HCT116 (cell line): ENCODE results near the gene WDR27. TPM values are rescaled to one million over a fixed set of nuclear protein-coding genes. Genes with fewer than 3 reads are reported as not detected.

ENCODE experiments used
- ATAC-seq: fragments of 200-7000 bp; cut with Tn5 transposase; 2 replicates; pipeline ENCODE4 v1.9.1; 2020; ENCODE audit warnings: mild to moderate bottlenecking, moderate library complexity
- BruUV-seq: library from RNA; stranded (reverse); fragments of 400-500 nt; replicated peaks from 2 replicates; lab custom pipeline; 2021; lab: Mats Ljungman, UMichigan
- CTCF ChIA-PET: fragments of 300-600 bp; sonication (Branson Sonifier 250); formaldehyde crosslinking; loops from one replicate; lab custom pipeline; 2021; ENCODE audit warnings: antibody characterized with exemption; lab: Charles Lee
- POLR2A ChIA-PET: fragments of 300-600, 350-600 bp; sonication (Branson Sonifier 250); formaldehyde crosslinking; loops from one replicate; lab custom pipeline; 2021; ENCODE audit warnings: antibody characterized with exemption; lab: Charles Lee
- RAD21 ChIA-PET, 2 experiments: fragments of 300-600 bp; sonication (Branson Sonifier 250); formaldehyde crosslinking; loops; one replicate each; lab custom pipeline; 2023; ENCODE audit warnings: low total read pairs in 2 of 2; ENCODE audit not compliant: uncharacterized antibody in 2 of 2, unreplicated experiment in 2 of 2, low non-redundant PET in 1 of 2; lab: Charles Lee
- DNase-seq: peaks from one replicate; pipeline ENCODE4 v3.0.0-alpha.2; 2010; ENCODE audit warnings: low read depth, low spot score
- H2AFZ ChIP-seq: fragments of 200-600 bp; shearing (Covaris generic), sonication (generic); 2 replicates; pipeline ENCODE4 v1.6.1; 2017; ENCODE audit warnings: low read depth, mixed run types, mixed read lengths, antibody characterized with exemption, low read length; ENCODE audit not compliant: poor library complexity, severe bottlenecking
- H3K27ac ChIP-seq: 2 replicates; pipeline ENCODE4 v1.5.1; 2012; ENCODE audit warnings: low read depth, low read length
- H3K27me3 ChIP-seq: fragments of 200-600 bp; sonication (generic); 2 replicates; pipeline ENCODE4 v1.6.1; 2016; ENCODE audit warnings: mixed run types, low read length, mixed read lengths; ENCODE audit not compliant: insufficient read depth
- H3K36me3 ChIP-seq, 2 experiments: fragments of 200-500 bp in 1 of 2; fragments of 200-600 bp in 1 of 2; sonication (Bioruptor generic) in 1 of 2; sonication (generic) in 1 of 2; 2 replicates each; pipeline versions ENCODE4 v1.5.1 to v1.6.1; 2014 to 2016; ENCODE audit warnings: low read length in 2 of 2, inconsistent platforms in 1 of 2, mixed read lengths in 1 of 2, mixed run types in 1 of 2; ENCODE audit not compliant: insufficient read depth in 2 of 2, control insufficient read depth in 1 of 2
- H3K4me1 ChIP-seq, 2 experiments: fragments of 200-600 bp in 1 of 2; sonication (generic) in 1 of 2; 2 replicates each; pipeline versions ENCODE4 v1.5.1 to v1.6.1; 2012 to 2017; ENCODE audit warnings: low read length in 2 of 2, inconsistent platforms in 1 of 2, mild to moderate bottlenecking in 1 of 2, mixed read lengths in 1 of 2, mixed run types in 1 of 2, moderate library complexity in 1 of 2; ENCODE audit not compliant: insufficient read depth in 2 of 2, control insufficient read depth in 1 of 2
- H3K4me2 ChIP-seq: fragments of 200-600 bp; sonication (generic); 2 replicates; pipeline ENCODE4 v1.6.1; 2017; ENCODE audit warnings: mixed run types, low read length, mixed read lengths
- H3K4me3 ChIP-seq, 2 experiments: fragments of 200-600 bp in 1 of 2; sonication (generic) in 1 of 2; replicated peaks in 1 of 2; 2 replicates each; pipeline ENCODE4 v1.5.1; 2011 to 2016; ENCODE audit warnings: low read length in 2 of 2, control low read depth in 1 of 2, low read depth in 1 of 2, mild to moderate bottlenecking in 1 of 2, mixed read lengths in 1 of 2, mixed run types in 1 of 2
- H3K79me2 ChIP-seq: fragments of 200-600 bp; sonication (generic); 2 replicates; pipeline ENCODE4 v1.6.1; 2017; ENCODE audit warnings: mild to moderate bottlenecking, mixed run types, low read length, moderate library complexity, mixed read lengths; ENCODE audit not compliant: insufficient read depth
- H3K9ac ChIP-seq: fragments of 200-600 bp; sonication (generic); 2 replicates; pipeline ENCODE4 v1.6.1; 2016; ENCODE audit warnings: low read length, mixed read lengths
- H3K9me2 ChIP-seq: fragments of 200-600 bp; sonication (generic), shearing (Covaris generic); 2 replicates; pipeline ENCODE4 v1.6.1; 2017; ENCODE audit warnings: mixed run types, mild to moderate bottlenecking, moderate library complexity; ENCODE audit not compliant: insufficient read depth
- H3K9me3 ChIP-seq, 2 experiments: fragments of 200-500 bp in 1 of 2; fragments of 200-600 bp in 1 of 2; sonication (Bioruptor generic) in 1 of 2; sonication (generic) in 1 of 2; 2 replicates each; pipeline ENCODE4 v1.6.1; 2014 to 2017; ENCODE audit warnings: low read length in 2 of 2, mixed read lengths in 2 of 2, inconsistent platforms in 1 of 2, low read depth in 1 of 2, mild to moderate bottlenecking in 1 of 2, mixed run types in 1 of 2, moderate library complexity in 1 of 2; ENCODE audit not compliant: control insufficient read depth in 1 of 2, insufficient read depth in 1 of 2
- H4K20me1 ChIP-seq: fragments of 200-600 bp; sonication (generic), shearing (Covaris generic); 2 replicates; pipeline ENCODE4 v1.6.1; 2017; ENCODE audit warnings: mixed run types, mild to moderate bottlenecking, moderate library complexity; ENCODE audit not compliant: insufficient read depth
- CTCF ChIP-seq, 3 experiments: fragments of 200-600 bp in 1 of 3; sonication (generic) in 1 of 3; IDR thresholded peaks in 2 of 3; conservative IDR thresholded peaks in 1 of 3; 2 replicates each; pipeline ENCODE4 v1.5.1; 2012 to 2017; ENCODE audit warnings: low read depth in 2 of 3, low read length in 2 of 3, antibody characterized with exemption in 1 of 3, borderline replicate concordance in 1 of 3, control low read depth in 1 of 3, mild to moderate bottlenecking in 1 of 3, mixed read lengths in 1 of 3, mixed run types in 1 of 3, moderate library complexity in 1 of 3; ENCODE audit not compliant: insufficient read depth in 1 of 3
- EGR1 ChIP-seq: IDR thresholded peaks from 2 replicates; pipeline ENCODE4 v1.6.1; 2012; ENCODE audit warnings: low read depth
- POLR2AphosphoS5 ChIP-seq: IDR thresholded peaks from 2 replicates; pipeline ENCODE4 v1.6.1; 2011; ENCODE audit warnings: mild to moderate bottlenecking, low read depth, low read length, moderate library complexity
- ZFX ChIP-seq: fragments of 450-650 bp; IDR thresholded peaks from 2 replicates; pipeline ENCODE4 v1.6.1; 2017
- intact Hi-C: fragments of 100-400 bp; cut with micrococcal nuclease; formaldehyde crosslinking; loops from 2 replicates; pipeline ENCODE4 v1.10.0; 2022
- total RNA-seq: library from RNA; stranded (reverse); gene quantifications from one replicate; pipeline ENCODE4 v1.2.1, GENCODE V29; 2021; ENCODE audit not compliant: unreplicated experiment

Gene WDR27
- total RNA-seq, 1 experiment from 2014 or later: 60.6 TPM

- Histone ChIP-seq H2AFZ (no peak overlapping the region), H3K9me2 (no peaks in the 10 kb centered on the region), H3K9ac (peak overlapping the region; percentile 76), H3K4me3 (peak overlapping the region; percentile 70 to 90), H4K20me1 (0 out of 2 replicates have a peak, but pooled peaks cover 4% of the 10 kb centered on the region), H3K79me2 (peaks cover 57% of the 10 kb centered on the region), H3K27me3 (no peaks in the 10 kb centered on the region), H3K27ac (peak overlapping the region; percentile 84), H3K4me1 (peaks cover 19 to 27% of the 10 kb centered on the region in 2 experiments), H3K4me2 (peak overlapping the region; percentile 91), H3K36me3 (no peaks in the 10 kb centered on the region), H3K9me3 (no peaks in the 10 kb centered on the region)
- intact Hi-C loops: loop anchor here (2.0 kb wide), 1 partner anchor 28 kb away; the partner anchor contains the start of genes DYNLT2 and ERMARD
- TF ChIP-seq ZFX: no peak
- TF ChIP-seq POLR2AphosphoS5: peak; percentile 8; the same call in 1 of the 2 replicates
- ATAC-seq: peak; percentile 39
- CTCF ChIA-PET: no interaction called here
- TSS peak; percentile 54 for BruUV-seq
- POLR2A ChIA-PET: interaction anchor here (1.2 kb wide), 1 partner anchor 21 kb away, joined by 3 read pairs; the partner anchor contains the start of genes C6orf120 and WDR27
- DNase-seq: no peak
- RAD21 ChIA-PET: no interaction called here
Observed at GRCh38 chr6:169722362-169723199, 20.8 kb upstream of the WDR27 start.

- peaks cover 4 to 12% of the 10 kb centered on the region in 2 experiments; a peak in 2 of 4 replicates for H3K36me3 ChIP-seq
- intact Hi-C loops: no loop called here
- H3K27me3 ChIP-seq: no peaks in the 10 kb centered on the region
- no TSS peak for BruUV-seq
- no peak overlapping the region for H3K4me3 ChIP-seq
- no peak overlapping the region for H3K9ac ChIP-seq
- H3K79me2 ChIP-seq: peaks cover 63% of the 10 kb centered on the region
- CTCF ChIA-PET: no interaction called here
- DNase-seq (no peak), ATAC-seq (no peak)
- POLR2A ChIA-PET: no interaction called here
- H2AFZ ChIP-seq: no peak overlapping the region
- H3K4me1 ChIP-seq: peaks cover 16 to 22% of the 10 kb centered on the region in 2 experiments
- H3K4me2 ChIP-seq: no peak overlapping the region
- H3K9me3 ChIP-seq: no peaks in the 10 kb centered on the region
- RAD21 ChIA-PET: no interaction called here
- TF ChIP-seq EGR1: no peak
- peak in 2 of 3 experiments; percentile 14 to 27; a peak in 2 of 6 replicates for TF ChIP-seq CTCF (IDR thresholded peaks at IDR 0.05 in 2 of 3, conservative IDR thresholded peaks at IDR 0.05 in 1 of 3; ENCODE audit: borderline replicate concordance in 1 of 3, insufficient read depth in 1 of 3, low read depth in 2 of 3, low read length in 2 of 3)
- no peaks in the 10 kb centered on the region for H3K9me2 ChIP-seq
- 0 out of 2 replicates have a peak, but pooled peaks cover 4% of the 10 kb centered on the region for H4K20me1 ChIP-seq
- no peak overlapping the region for H3K27ac ChIP-seq
Observed at GRCh38 chr6:169720207-169720855, 18.5 kb upstream of the WDR27 start.
